Measurements from ENCODE around the gene ADGRL2.

GRCh38 chr1:81841795-81842194 lies 41.1 kb downstream of the ADGRL2 start:
- TF ChIP-seq CTCF (IDR thresholded peaks at IDR 0.05): no peak
- no peak for TF ChIP-seq POLR2A (IDR thresholded peaks at IDR 0.05)

Data from lower leg skin (tissue), 3 donors.